PFSK-1 (cell line): ENCODE data around the gene WDR59.

Experiments
- FOXP2 ChIP-seq: optimal IDR thresholded peaks from 2 replicates; pipeline ENCODE3; 2011; ENCODE audit warnings: borderline replicate concordance, control low read depth, inconsistent platforms; ENCODE audit not compliant: insufficient read depth; ENCODE audit errors: extremely low read length, extremely low read depth
- POLR2AphosphoS5 ChIP-seq: IDR thresholded peaks from 2 replicates; pipeline ENCODE4 v1.6.1; 2012; ENCODE audit warnings: low read depth, mild to moderate bottlenecking, control low read depth, low read length, moderate library complexity
- REST ChIP-seq, 2 experiments: IDR thresholded peaks; 2 replicates each; pipeline versions ENCODE4 v1.6.1 to v1.8.0; 2011 to 2012; ENCODE audit warnings: low read depth in 2 of 2, low read length in 2 of 2, control low read depth in 1 of 2, inconsistent platforms in 1 of 2, mild to moderate bottlenecking in 1 of 2, moderate library complexity in 1 of 2; ENCODE audit not compliant: insufficient read depth in 1 of 2
- SIN3A ChIP-seq: IDR thresholded peaks from 2 replicates; pipeline ENCODE4 v1.6.1; 2012; ENCODE audit warnings: mild to moderate bottlenecking, low read length, moderate library complexity, borderline replicate concordance; ENCODE audit not compliant: insufficient read depth
- TAF1 ChIP-seq: IDR thresholded peaks from 2 replicates; pipeline ENCODE4 v1.6.1; 2012; ENCODE audit warnings: low read length, control low read depth, borderline replicate concordance; ENCODE audit not compliant: insufficient read depth

Gene WDR59

GRCh38 chr16:74975591-74975990 is 9.3 kb downstream of the WDR59 start:
- TF ChIP-seq FOXP2 (no peak), SIN3A (no peak), TAF1 (no peak), REST (IDR thresholded peaks at IDR 0.05; ENCODE audit: insufficient read depth in 1 of 2, low read depth in 2 of 2, low read length in 2 of 2) (no peak), POLR2AphosphoS5 (no peak)

- no peak for TF ChIP-seq FOXP2
- no peak for TF ChIP-seq TAF1
- TF ChIP-seq REST (IDR thresholded peaks at IDR 0.05; ENCODE audit: insufficient read depth in 1 of 2, low read depth in 2 of 2, low read length in 2 of 2): no peak
- TF ChIP-seq SIN3A: no peak
- no peak for TF ChIP-seq POLR2AphosphoS5
These were observed 11.6 kb downstream of the WDR59 start for GRCh38 chr16:74973304-74973703.

- no peak for TF ChIP-seq FOXP2
- no peak for TF ChIP-seq SIN3A
- TF ChIP-seq REST (IDR thresholded peaks at IDR 0.05; ENCODE audit: insufficient read depth in 1 of 2, low read depth in 2 of 2, low read length in 2 of 2): no peak
- TF ChIP-seq POLR2AphosphoS5: no peak
- no peak for TF ChIP-seq TAF1
These were observed 30.2 kb downstream of the WDR59 start for GRCh38 chr16:74954763-74955162.

GRCh38 chr16:74951681-74952080 is 33.2 kb downstream of the WDR59 start:
- TF ChIP-seq FOXP2: no peak
- TF ChIP-seq REST (IDR thresholded peaks at IDR 0.05; ENCODE audit: insufficient read depth in 1 of 2, low read depth in 2 of 2, low read length in 2 of 2): no peak
- no peak for TF ChIP-seq SIN3A
- TF ChIP-seq POLR2AphosphoS5: no peak
- TF ChIP-seq TAF1: no peak

- TF ChIP-seq TAF1 (no peak), FOXP2 (no peak), POLR2AphosphoS5 (no peak), REST (IDR thresholded peaks at IDR 0.05; ENCODE audit: insufficient read depth in 1 of 2, low read depth in 2 of 2, low read length in 2 of 2) (no peak), SIN3A (no peak)
These were observed 33.7 kb downstream of the WDR59 start for GRCh38 chr16:74951206-74951605.
